HG03039 (cell line): ENCODE data around the gene PRKCE.
A peak's percentile ranks its signal among the peaks of the same experiment; 100 is the strongest.
"Not testable (repeated sequence)": the region's sequence is repeated elsewhere in the genome, so short reads cannot be mapped to it uniquely, and the experiment has no call there.

Experiments
- ATAC-seq: cut with Tn5 transposase; IDR thresholded peaks from one replicate; pipeline ENCODE4 v1.9.1; 2021; ENCODE audit warnings: mild to moderate bottlenecking, moderate library complexity; ENCODE audit not compliant: unreplicated experiment

The PRKCE gene

DNA sequence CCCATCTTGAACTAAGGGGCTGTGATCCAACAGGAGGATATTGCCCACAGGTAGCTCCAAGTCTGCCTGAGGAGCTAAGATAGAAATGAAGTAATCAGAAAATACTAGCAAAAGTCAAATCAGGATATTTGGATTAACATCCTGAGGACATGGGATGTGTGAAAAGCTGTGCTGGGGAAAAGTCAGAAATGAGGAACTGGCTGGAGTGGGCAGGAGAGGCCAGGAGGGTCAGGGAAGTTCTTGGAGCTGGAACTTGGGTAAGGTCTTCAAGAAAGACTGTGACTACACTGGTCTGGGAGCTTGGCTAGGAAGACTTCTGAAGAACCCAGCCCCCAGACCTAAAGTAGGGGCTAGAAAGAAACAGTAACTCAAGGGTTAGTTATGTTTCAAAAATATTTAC, 250.9 kb downstream of the PRKCE start:
- ATAC-seq, result no peak

DNA sequence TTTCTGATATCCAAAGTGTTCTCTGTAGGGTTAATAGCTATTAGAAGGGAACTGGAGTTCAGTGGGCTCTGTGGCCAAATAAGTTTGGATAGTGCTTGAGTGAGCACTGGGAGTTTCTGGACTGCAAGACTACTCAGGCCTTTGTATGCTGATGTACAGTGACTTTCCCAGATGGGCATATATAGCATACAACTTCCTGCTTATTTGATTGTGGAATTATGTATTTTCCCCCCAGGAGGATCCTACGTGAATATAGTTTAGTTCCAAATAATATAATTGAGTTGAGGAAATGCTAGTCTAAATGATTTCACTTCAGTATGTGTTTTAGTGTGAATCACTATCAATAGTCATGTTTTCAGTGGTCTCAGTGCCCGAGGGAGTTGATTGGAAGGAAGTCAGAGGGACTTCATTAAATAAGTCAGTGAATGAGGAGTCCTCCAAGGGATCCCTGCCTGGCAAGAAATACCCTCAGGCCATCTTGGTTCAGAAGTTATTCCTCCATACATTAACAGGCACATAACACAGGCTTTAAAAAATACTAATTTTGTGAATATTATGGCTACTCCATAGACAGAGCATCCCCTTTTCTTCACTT, 251.4 kb downstream of the PRKCE start:
- ATAC-seq, result no peak

DNA sequence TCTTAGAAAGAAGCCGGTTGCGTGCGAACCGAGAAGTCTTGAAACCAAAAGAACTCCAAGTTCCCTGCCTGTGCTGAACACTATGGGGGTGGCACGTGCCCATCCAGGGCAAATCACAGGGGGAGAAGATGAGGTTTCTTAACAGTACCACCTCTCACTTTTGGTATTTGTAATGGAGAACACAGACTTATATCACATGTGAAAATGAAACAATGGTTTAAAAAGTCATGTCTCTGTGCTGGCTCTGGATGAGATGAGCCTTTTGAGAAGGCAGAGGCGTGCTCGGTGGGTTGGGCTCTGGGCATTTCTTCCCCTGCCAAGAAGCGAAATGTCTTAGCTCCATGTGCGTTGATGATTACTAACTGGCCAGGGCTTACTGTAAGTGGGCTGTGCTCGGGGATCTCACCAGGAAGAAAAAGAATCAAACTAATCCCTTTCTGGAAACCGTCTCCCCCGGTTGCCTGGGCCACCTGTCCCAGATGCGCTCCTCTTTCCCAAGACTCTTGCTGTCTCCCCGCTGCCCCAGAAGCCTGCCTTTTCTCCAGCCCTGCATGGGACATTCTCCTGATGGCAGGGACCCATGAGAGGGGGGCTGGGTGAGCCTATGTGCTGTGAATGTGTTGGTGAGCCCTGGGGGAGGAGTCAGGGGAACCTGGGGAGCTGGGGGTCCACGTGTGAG, 252.9 kb downstream of the PRKCE start:
- ATAC-seq, result peak; percentile 52

DNA sequence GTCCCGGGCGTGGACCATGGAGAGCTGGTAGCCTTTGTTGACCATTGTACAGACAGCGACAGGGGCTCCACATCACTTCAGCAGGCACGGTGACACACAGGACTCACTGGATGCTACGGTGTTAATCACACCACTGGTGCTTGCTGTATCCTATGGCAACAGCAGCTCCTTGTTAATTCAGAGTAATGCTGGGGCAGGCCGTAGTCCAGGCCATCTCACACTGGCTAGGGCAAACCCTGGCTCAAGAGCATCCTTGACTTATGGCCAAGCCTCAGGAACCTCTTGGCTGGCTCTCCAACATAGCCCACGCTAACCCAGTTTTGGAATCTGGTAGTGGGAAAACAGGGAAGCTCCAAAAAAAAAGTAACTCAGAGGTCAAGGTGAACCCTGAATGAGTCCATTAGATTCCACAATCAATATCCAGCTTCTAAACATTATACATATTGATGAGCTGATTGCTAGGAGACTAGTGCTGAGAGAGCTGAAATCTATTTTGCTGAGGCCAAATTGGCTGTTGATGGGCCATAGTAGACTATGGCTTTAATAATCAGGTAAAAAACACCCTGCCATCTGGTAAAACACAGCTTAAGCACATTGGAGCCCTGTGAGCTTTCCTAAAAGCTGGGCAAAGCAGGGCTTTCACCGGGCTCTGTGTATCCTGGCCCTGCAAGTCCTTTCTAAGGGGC, 253.6 kb downstream of the PRKCE start:
- no peak for ATAC-seq

DNA sequence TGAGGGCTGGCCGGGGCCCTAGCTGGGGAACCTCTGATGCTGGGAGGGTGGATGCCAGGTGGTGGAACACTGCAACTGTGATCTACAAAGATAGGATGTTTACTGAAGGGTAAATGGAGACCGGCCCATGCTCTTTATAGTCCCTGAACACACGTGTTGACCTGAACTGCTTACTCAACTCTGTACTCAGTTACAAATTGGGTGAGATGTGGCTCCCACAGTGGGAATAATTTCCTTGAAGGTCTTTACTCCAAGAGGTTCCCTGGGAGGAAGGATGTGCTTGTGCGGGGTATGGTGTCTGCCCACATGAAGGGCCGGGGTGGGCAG, 254.1 kb downstream of the PRKCE start:
- ATAC-seq, result no peak

DNA sequence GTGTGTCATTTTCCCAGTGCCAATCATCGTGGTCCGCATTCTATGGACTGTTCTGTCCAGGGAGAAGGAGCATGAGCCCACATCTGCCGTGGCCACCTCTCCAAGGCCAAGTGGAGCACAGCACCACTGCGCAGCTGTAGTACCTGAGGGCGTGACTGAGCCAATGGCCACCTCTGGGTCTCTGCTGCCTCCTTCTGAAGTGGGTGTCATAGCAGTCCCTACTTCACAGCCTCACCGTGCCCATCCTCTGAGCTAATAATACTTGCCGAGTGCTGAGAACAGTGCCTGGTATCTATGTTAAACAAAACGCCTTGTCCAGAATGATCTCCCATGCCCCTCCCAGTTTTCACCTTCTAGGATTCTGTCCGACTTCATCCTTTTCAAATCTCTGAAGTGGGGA, 256.1 kb downstream of the PRKCE start:
- no peak for ATAC-seq

DNA sequence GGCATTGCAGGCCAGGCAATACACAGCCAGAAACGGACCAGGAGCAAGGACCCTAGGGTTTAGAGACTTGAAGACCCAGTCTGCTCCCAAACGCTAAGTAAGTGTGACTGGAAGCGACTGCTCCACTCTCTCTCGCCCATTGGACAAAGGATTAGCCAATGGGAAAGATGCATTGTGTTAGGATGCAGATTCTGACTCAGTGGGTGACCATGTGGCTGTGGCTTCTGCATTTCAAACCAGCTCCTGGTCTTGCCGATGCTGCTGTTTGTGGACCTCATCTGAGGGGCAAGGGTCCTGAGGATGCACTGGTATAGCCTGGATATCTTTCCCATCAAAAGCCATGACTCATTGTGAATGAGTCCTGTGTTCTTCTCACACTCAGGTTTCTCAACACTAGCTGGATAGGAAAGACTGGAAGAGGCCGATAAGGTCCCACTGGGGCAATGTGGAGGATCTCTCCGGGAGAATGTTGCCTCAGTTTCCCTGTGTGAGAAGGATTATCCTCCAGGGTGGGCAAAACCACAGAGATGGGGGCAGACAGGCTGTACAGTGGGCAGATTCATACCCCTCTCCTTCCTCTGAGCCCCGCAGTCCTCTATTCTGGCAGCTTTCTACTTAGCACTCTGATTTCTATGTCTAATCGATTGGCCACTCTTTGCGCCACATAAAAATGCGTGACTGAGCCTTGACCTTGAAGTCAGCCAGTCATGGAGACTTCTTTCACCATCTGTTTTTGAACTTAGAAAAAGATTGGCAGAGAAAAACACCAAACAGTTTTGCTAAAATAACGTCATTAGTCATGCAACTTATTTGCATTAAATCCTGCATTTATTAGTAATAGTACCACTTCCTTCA, 257.1 kb downstream of the PRKCE start:
- ATAC-seq, result no peak

DNA sequence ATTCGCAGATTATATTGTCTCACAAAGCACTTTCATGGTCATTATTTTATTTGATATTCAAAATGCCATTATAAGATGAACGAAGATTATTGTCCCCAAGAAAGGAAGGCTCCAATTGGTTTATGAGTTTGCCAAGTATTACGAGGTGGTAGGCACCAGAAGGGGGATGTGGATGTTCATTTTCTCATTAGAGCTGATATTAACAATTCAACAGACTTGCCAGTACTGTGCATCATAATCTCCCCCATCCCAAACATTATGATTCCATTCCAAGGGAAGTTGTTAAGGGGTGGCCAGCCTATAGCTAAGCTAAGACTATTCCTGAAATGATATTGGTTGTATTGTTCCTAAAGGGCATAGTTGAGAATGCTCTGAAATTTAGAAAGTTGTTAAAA, 257.7 kb downstream of the PRKCE start:
- no peak for ATAC-seq

DNA sequence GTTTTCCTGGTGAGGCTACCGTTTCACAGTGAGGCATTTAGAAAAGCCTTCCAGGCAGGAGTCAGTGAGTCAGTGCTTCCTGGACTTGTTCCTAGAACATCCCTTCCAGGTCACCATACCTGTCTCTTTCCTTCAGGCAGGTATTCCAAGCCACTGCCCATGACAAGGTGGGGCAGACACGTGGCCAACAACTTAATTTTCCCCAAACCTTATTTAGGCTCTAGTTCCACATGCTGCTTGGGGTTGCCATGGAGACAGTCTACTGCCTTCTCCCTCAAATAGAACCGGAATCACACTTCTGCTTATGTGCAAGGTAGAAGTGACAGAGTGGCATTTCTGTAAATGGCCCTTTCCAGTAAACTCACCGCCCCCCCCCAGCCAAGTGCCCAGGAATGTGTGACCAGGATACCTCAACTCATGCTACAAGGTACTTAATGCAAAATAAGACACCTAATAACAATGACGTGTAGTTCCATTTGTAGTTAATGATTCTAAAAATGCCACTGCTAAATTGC, 258.3 kb downstream of the PRKCE start:
- ATAC-seq, result peak; percentile 69

DNA sequence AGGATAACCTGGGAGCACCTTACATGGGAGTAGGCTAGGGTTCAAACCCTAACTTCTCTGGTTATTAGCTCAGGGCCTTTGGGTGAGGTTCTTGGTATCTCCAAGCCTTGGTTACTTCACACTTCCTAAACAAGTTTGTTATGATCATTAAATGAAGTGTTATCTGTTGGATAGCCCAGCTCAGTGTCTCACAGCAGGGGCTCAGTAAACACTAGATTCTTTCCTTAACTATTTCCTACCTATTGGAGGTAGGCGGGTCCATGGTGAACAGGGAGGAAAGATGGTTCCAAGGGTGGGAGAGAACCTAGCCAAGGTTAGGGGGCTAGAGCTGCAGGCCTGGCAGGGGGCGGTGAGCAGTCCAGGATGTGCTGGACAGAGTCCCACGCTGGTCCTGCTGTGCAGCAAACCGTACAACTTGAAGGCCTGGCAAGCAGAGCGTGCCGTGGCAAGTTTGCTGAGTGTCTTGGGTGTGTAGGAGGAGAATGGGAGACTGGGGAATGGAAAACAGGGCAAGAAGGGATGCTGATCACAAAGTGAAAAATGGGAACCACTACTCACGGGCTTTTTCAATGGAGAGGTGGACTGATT, 259.1 kb downstream of the PRKCE start:
- ATAC-seq, result no peak

DNA sequence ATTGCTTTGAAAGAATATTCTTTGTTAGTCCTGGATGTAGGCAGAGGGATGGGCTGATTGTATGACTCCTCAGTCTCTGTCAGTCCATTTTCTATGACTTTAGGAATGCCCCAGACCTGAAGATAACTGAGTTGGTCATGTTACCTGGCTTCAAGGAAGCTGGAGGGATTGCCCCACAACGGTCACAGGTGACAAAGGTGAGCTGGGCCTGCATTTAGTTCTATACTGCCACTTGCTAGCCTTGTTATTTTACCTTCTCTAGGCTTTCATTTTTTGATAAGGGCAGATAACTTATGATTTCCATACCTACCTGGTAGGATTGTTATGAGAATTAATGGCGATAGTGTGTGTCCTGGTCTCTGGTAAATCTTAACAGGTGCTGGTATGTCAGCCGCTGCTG, 260.1 kb downstream of the PRKCE start:
- ATAC-seq, result no peak

DNA sequence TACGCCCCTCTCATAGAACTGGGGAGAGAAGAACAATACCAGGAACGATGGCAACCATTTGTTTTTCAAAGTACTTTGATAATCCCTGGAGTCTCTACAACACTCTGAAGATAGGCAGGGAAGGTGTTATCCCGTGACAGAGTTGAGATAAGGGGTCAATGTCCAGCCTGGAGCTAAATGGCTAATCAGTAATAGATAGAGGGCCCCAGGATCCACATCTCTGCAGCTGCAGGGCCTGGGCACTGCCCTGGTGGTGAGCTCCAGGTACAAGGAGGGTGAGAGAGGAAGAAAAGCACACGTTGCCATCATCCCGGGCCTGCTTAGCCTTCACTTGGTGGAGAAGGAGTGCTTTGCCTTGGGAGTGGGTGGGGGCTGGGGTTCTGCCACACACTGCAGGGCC, 260.6 kb downstream of the PRKCE start:
- ATAC-seq, result no peak

DNA sequence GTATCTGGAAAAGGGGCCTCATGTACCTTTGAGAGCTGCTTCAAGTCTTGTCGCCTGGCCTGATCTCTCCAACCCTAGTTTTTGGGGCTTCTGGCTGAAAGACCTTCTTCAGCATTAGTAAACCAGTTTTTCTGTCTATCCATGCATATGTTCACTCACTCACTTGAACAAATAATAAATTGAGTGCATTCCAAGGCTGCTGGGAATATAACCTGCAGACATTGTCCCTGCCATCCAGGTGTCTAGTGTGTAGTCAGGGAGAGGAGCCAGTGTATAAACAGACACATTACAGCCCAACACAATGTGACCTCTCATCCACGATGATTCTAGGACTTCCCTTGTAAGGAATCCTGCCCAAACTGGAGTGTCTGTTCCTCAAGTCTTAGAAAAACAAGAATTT, 262.1 kb downstream of the PRKCE start:
- ATAC-seq, result no peak

DNA sequence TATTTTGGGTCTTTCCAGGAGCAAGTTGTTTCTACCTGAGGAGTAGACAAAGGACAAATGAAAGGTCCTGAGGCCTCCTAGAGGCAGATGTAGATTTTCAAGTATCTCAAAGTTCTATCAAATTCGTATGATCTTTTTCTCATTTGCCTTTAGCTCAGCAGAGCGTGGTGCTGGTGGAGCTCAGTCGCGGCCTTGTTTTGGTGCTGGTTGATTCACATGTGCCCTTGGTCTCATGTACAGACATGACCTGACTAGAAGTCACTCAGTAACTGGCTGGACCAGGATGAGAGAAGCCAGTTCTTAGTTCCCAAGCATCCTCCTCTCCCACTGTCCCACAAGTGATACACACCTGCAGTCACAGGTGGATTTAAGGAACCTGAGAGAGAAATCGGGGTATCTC, 264.0 kb downstream of the PRKCE start:
- no peak for ATAC-seq

DNA sequence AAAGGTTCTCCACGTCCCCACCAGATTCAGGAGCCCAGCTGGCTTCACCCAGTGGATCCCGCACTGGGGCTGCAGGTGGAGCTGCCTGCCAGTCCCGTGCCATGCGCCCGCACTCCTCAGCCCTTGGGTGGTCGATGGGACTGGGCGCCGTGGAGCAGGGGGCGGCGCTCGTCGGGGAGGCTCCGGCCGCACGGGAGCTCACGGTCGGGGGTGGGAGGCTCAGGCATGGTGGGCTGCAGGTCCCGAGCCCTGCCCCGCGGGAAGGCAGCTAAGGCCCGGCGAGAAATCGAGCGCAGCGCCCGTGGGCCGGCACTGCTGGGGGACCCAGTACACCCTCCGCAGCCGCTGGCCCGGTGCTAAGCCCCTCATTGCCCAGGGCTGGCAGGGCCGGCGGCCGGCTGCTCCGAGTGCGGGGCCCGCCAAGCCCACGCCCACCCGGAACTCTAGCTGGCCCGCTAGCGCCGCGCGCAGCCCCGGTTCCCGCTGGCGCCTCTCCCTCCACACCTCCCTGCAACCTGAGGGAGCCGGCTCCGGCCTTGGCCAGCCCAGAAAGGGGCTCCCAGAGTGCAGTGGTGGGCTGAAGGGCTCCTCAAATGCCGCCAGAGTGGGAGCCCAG, 266.2 kb downstream of the PRKCE start:
- not testable (repeated sequence) for ATAC-seq

DNA sequence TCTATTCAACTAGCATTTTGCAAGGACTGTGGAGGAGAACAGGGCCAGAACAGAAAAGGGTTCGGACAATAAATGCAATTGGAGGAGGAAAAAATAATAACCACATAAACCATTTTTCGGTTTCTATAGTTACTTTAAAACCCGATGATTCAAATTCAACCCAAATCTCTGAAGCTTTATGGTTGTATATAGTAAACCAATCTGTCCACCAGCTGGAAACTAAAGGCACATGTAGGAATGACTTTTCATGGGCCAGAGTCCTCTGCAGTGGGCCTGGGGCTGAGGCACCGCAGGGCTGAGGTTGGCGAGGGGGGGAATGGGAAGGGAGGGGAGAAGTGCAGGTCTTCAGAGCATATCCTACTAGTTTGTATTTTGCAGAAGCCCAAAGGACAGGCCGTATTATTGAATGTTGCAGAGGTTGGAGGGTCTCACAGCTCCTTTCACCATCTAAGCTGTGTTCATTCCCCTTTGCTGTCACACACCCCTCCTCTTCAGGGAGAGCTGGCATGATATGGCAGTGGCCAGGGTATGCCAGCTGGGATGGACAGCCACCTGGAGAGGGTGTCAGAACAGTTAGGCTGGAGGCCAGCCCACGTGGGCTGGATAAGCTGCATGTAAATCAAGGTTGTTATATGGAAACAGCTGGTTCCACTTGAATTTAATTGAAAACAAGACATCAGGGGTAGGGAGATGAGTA, 267.1 kb downstream of the PRKCE start:
- no peak for ATAC-seq

DNA sequence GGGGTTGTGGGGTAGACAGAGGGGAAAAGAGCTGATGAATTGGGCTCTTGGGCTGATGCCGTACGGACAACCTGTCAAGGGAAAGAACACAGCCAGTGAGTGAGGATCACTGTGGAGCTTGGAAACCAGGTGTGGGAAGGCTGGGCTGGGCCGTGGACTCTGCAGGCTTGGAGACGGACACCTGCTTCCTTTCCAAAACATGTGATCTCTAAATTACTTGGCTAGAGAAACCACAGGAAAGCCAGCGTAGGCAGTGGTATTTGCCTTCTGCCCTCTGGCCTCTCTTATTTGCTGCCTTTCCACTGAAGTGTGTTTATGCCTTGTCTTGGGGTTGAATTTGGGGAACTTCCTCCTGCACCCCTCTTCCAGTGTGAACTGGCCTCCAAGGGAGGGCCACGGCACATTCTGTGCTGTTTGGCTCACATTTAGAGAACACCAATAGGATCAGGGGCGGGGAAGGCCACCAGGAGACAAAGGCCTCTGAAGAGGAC, 267.7 kb downstream of the PRKCE start:
- ATAC-seq, result no peak

DNA sequence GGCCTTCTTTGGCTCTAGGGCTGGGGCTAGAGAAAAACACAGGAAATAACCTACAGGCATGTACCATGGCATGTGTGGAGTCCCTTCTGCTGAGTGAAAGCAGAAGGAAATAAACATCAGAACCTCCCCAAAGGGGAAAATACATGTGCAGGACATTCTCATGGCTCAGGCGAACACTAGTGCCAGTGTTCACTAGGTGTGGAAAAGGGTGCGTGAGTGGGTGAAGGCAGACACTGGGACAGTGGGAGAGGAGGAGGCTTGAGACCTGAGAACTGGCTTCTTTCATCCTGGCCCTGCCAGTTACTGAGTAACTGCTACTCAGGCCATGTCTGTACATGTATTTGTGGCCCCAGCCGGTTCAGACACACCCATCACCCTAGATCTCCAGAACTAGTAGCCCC, 268.2 kb downstream of the PRKCE start:
- ATAC-seq, result no peak

DNA sequence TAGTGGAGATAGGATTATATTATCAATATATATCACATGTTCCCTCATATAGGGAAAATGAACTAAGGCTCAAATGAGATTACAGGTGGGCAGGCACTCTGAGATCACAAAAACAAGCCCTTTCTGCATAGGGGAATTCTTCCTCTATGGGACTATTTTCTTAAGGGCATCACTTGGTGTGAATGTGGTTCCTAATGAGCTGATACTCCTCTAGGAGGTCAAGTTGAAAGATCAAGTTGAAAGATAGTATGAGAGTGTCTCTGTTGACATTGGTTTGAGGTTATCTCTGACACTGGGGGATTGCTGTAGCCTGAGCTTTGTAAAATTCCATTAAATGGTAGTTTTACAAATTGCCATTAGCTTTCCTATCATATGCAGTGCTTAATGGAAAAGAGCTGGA, 270.4 kb downstream of the PRKCE start:
- no peak for ATAC-seq

DNA sequence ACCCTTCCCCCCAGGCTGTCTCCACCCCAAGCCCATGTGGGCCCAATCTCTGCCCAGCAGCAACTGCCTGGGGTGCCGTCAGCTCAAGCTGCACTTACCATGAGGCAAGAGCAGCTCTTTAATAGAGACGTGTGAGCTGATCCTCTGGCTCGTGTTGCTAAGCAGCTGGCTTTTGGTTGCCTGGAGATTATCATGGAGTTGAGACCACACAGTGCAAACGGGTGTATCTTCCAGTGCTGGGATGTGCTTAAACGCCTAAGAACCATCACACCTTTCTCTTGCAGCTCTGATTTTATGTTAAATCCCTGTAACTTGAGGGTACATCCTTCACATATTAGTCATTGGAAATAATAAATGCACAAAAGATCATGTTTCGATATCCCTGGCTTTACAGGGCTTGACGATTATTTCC, 271.1 kb downstream of the PRKCE start:
- ATAC-seq, result no peak
